ENCODE results near the gene ARHGEF28. TPM values are rescaled to one million over a fixed set of nuclear protein-coding genes. Genes with fewer than 3 reads are reported as not detected.

ARHGEF28 gene
- total RNA-seq, 1 donor from 2014 or later = 37.4 TPM

- DNase-seq (ENCODE audit: low read depth) = no peak
- FAIRE-seq = no peak
- no peak for TF ChIP-seq CTCF (IDR thresholded peaks at IDR 0.05; ENCODE audit: insufficient read depth, low read length, severe bottlenecking)
- H3K4me3 ChIP-seq (ENCODE audit: low read depth, low read length) = no peak overlapping the region
- peaks cover 11% of the 10 kb centered on the region for H3K36me3 ChIP-seq (ENCODE audit: control insufficient read depth, insufficient read depth, low read length)
- H3K27me3 ChIP-seq (ENCODE audit: control insufficient read depth, insufficient read depth, low read length) = no peaks in the 10 kb centered on the region
Measured at GRCh38 chr5:73859696-73860095, 233.7 kb downstream of the ARHGEF28 start.

- FAIRE-seq = no peak
- no peak overlapping the region for H3K4me3 ChIP-seq (ENCODE audit: low read depth, low read length)
- H3K27me3 ChIP-seq (ENCODE audit: control insufficient read depth, insufficient read depth, low read length) = no peaks in the 10 kb centered on the region
- H3K36me3 ChIP-seq (ENCODE audit: control insufficient read depth, insufficient read depth, low read length) = peaks cover 11% of the 10 kb centered on the region
- DNase-seq (ENCODE audit: low read depth) = no peak
- no peak for TF ChIP-seq CTCF (IDR thresholded peaks at IDR 0.05; ENCODE audit: insufficient read depth, low read length, severe bottlenecking)
Measured at GRCh38 chr5:73861313-73861988, 235.5 kb downstream of the ARHGEF28 start.

GRCh38 chr5:73862796-73863195 is 236.8 kb downstream of the ARHGEF28 start:
- FAIRE-seq = no peak
- peaks cover 11% of the 10 kb centered on the region for H3K36me3 ChIP-seq (ENCODE audit: control insufficient read depth, insufficient read depth, low read length)

GRCh38 chr5:73863876-73864275 is 237.9 kb downstream of the ARHGEF28 start:
- peaks cover 11% of the 10 kb centered on the region for H3K36me3 ChIP-seq (ENCODE audit: control insufficient read depth, insufficient read depth, low read length)
- DNase-seq (ENCODE audit: low read depth) (no peak), FAIRE-seq (peak; percentile 82)
- TF ChIP-seq CTCF (IDR thresholded peaks at IDR 0.05; ENCODE audit: insufficient read depth, low read length, severe bottlenecking) = no peak
- no peak overlapping the region for H3K4me3 ChIP-seq (ENCODE audit: low read depth, low read length)
- no peaks in the 10 kb centered on the region for H3K27me3 ChIP-seq (ENCODE audit: control insufficient read depth, insufficient read depth, low read length)

More at GRCh38 chr5:73862796-73863195, 236.8 kb downstream of the ARHGEF28 start:
- DNase-seq (ENCODE audit: low read depth) = no peak
- Histone ChIP-seq H3K27me3 (ENCODE audit: control insufficient read depth, insufficient read depth, low read length) (no peaks in the 10 kb centered on the region), H3K4me3 (ENCODE audit: low read depth, low read length) (no peak overlapping the region)
- TF ChIP-seq CTCF (IDR thresholded peaks at IDR 0.05; ENCODE audit: insufficient read depth, low read length, severe bottlenecking) = no peak

- Histone ChIP-seq H3K27me3 (ENCODE audit: control insufficient read depth, insufficient read depth, low read length) (no peaks in the 10 kb centered on the region), H3K36me3 (ENCODE audit: control insufficient read depth, insufficient read depth, low read length) (peaks cover 8% of the 10 kb centered on the region), H3K4me3 (ENCODE audit: low read depth, low read length) (no peak overlapping the region)
- FAIRE-seq = peak; percentile 32
- no peak for DNase-seq (ENCODE audit: low read depth)
- no peak for TF ChIP-seq CTCF (IDR thresholded peaks at IDR 0.05; ENCODE audit: insufficient read depth, low read length, severe bottlenecking)
Measured at GRCh38 chr5:73865315-73865714, 239.3 kb downstream of the ARHGEF28 start.

Data from bronchial epithelial cell (primary cell).